NK-92 (cell line): ENCODE measurements around the gene WAC.
"Not testable (repeated sequence)": the region's sequence is repeated elsewhere in the genome, so short reads cannot be mapped to it uniquely, and the experiment has no call there.

Experiments used
- DNase-seq: peaks from one replicate; lab custom pipeline; 2025; ENCODE audit not compliant: unreplicated experiment; lab: John Stamatoyannopoulos, UW

The WAC gene

GRCh38 chr10:28564905-28565304 is 32.0 kb downstream of the WAC start:
- no peak for DNase-seq

- DNase-seq, result no peak
These were observed 33.6 kb downstream of the WAC start for GRCh38 chr10:28566458-28567015.

- DNase-seq, result no peak
These were observed 36.7 kb downstream of the WAC start for GRCh38 chr10:28569506-28570159.

GRCh38 chr10:28570598-28570997 is 37.7 kb downstream of the WAC start:
- no peak for DNase-seq

- DNase-seq, result no peak
These were observed 38.3 kb downstream of the WAC start for GRCh38 chr10:28571265-28571664.

GRCh38 chr10:28574214-28574613 is 41.3 kb downstream of the WAC start:
- not testable (repeated sequence) for DNase-seq

GRCh38 chr10:28575852-28576251 is 42.9 kb downstream of the WAC start:
- no peak for DNase-seq

GRCh38 chr10:28577506-28577905 is 44.6 kb downstream of the WAC start:
- DNase-seq, result no peak

- DNase-seq, result no peak
These were observed 45.5 kb downstream of the WAC start for GRCh38 chr10:28578454-28578853.

GRCh38 chr10:28580825-28581224 is 47.9 kb downstream of the WAC start:
- DNase-seq, result no peak

- no peak for DNase-seq
These were observed 49.0 kb downstream of the WAC start for GRCh38 chr10:28581916-28582315.

- no peak for DNase-seq
These were observed 52.2 kb downstream of the WAC start for GRCh38 chr10:28585076-28585475.

GRCh38 chr10:28586176-28586575 is 53.3 kb downstream of the WAC start:
- DNase-seq, result no peak

- DNase-seq, result no peak
These were observed 54.5 kb downstream of the WAC start for GRCh38 chr10:28587270-28587969.

- DNase-seq, result no peak
These were observed 55.0 kb downstream of the WAC start for GRCh38 chr10:28587970-28588290.

GRCh38 chr10:28592953-28593352 is 60.0 kb downstream of the WAC start:
- DNase-seq, result no peak

GRCh38 chr10:28593811-28594210 is 60.9 kb downstream of the WAC start:
- DNase-seq, result no peak

GRCh38 chr10:28594406-28594805 is 61.5 kb downstream of the WAC start:
- no peak for DNase-seq

GRCh38 chr10:28595613-28596012 is 62.7 kb downstream of the WAC start:
- DNase-seq, result no peak

GRCh38 chr10:28600056-28600455 is 67.1 kb downstream of the WAC start:
- no peak for DNase-seq

- no peak for DNase-seq
These were observed 68.1 kb downstream of the WAC start for GRCh38 chr10:28601012-28601411.
